Endothelial cell of umbilical vein (primary cell): ENCODE data around the gene UBE3A. TPM values are rescaled to one million over a fixed set of nuclear protein-coding genes. Genes with fewer than 3 reads are reported as not detected.

ENCODE experiments used
- BruUV-seq: library from RNA; stranded (reverse); fragments of 400-500 nt; replicated peaks from 2 replicates; lab custom pipeline; 2021; lab: Mats Ljungman, UMichigan
- CTCF ChIA-PET: fragments of 300-600, 350-600 bp; sonication (Branson Sonifier 250); formaldehyde crosslinking; loops from one replicate; lab custom pipeline; 2021; ENCODE audit warnings: antibody characterized with exemption, inconsistent platforms; lab: Charles Lee
- POLR2A ChIA-PET: fragments of 300-600, 350-600 bp; sonication (Branson Sonifier 250); formaldehyde crosslinking; loops from one replicate; lab custom pipeline; 2021; ENCODE audit warnings: antibody characterized with exemption, inconsistent platforms; lab: Charles Lee
- DNase-seq: peaks from one replicate; pipeline ENCODE4 v3.0.0-alpha.2; 2011; ENCODE audit warnings: low read depth, low spot score
- FAIRE-seq: peaks from 2 replicates; lab custom pipeline; 2011; peaks lifted over from hg19 to GRCh38; lab: Jason Lieb, UNC
- H2AFZ ChIP-seq: 2 replicates; pipeline ENCODE4 v1.6.0; 2012; ENCODE audit warnings: low read depth, low read length, control low read depth, inconsistent platforms
- H3K27ac ChIP-seq: 2 replicates; pipeline ENCODE4 v1.5.1; 2011; ENCODE audit warnings: low read depth, mild to moderate bottlenecking, control low read depth, low read length, moderate library complexity; ENCODE audit not compliant: insufficient read depth
- H3K27me3 ChIP-seq, 2 experiments: 2 replicates each; pipeline versions ENCODE4 v1.6.0 to v1.6.1; 2011; ENCODE audit warnings: low read length in 2 of 2, mixed read lengths in 1 of 2; ENCODE audit not compliant: control insufficient read depth in 2 of 2, insufficient read depth in 2 of 2
- H3K36me3 ChIP-seq, 2 experiments: 2 replicates in 1 of 2; 3 replicates in 1 of 2; pipeline ENCODE4 v1.5.1; 2011; ENCODE audit warnings: low read length in 2 of 2, mild to moderate bottlenecking in 1 of 2, moderate library complexity in 1 of 2; ENCODE audit not compliant: control insufficient read depth in 2 of 2, insufficient read depth in 2 of 2; ENCODE audit errors: extremely low read depth in 1 of 2
- H3K4me1 ChIP-seq: 3 replicates; pipeline ENCODE4 v1.5.1; 2011; ENCODE audit warnings: mild to moderate bottlenecking, low read length; ENCODE audit not compliant: control insufficient read depth, insufficient read depth; ENCODE audit errors: extremely low read depth
- H3K4me2 ChIP-seq: 2 replicates; pipeline ENCODE4 v1.6.1; 2011; ENCODE audit warnings: low read length, control low read depth, mixed read lengths; ENCODE audit not compliant: insufficient read depth
- H3K4me3 ChIP-seq, 3 experiments: fragments of 200-600 bp in 1 of 3; sonication (generic), shearing (Covaris generic) in 1 of 3; replicated peaks in 1 of 3; 2 replicates each; pipeline ENCODE4 v1.5.1; 2011 to 2016; ENCODE audit warnings: control low read depth in 3 of 3, low read length in 3 of 3, mild to moderate bottlenecking in 2 of 3, inconsistent platforms in 1 of 3, low read depth in 1 of 3, moderate library complexity in 1 of 3; ENCODE audit not compliant: insufficient read depth in 1 of 3
- H3K79me2 ChIP-seq: 2 replicates; pipeline ENCODE4 v1.6.0; 2012; ENCODE audit warnings: low read length, inconsistent platforms; ENCODE audit not compliant: control insufficient read depth, insufficient read depth
- H3K9ac ChIP-seq: replicated peaks from 2 replicates; pipeline ENCODE3; 2011; ENCODE audit warnings: low read length, control low read depth; ENCODE audit not compliant: insufficient read depth; ENCODE audit errors: extremely low read depth
- H3K9me1 ChIP-seq: replicated peaks from 3 replicates; pipeline ENCODE4 v1.6.0; 2011; ENCODE audit warnings: mild to moderate bottlenecking, low read length; ENCODE audit not compliant: control insufficient read depth, insufficient read depth; ENCODE audit errors: extremely low read depth
- H3K9me3 ChIP-seq: replicated peaks from 2 replicates; pipeline ENCODE4 v1.5.1; 2012; ENCODE audit warnings: low read length, inconsistent platforms; ENCODE audit not compliant: control insufficient read depth, insufficient read depth
- H4K20me1 ChIP-seq: replicated peaks from 2 replicates; pipeline ENCODE3; 2011; ENCODE audit warnings: mild to moderate bottlenecking, low read length; ENCODE audit not compliant: control insufficient read depth, insufficient read depth; ENCODE audit errors: extremely low read depth
- EZH2 ChIP-seq: IDR thresholded peaks from 2 replicates; pipeline ENCODE4 v1.6.1; 2012; ENCODE audit warnings: borderline replicate concordance, low read depth, mild to moderate bottlenecking, moderate library complexity, low read length, inconsistent platforms; ENCODE audit not compliant: severe bottlenecking
- FOS ChIP-seq: IDR thresholded peaks from 2 replicates; pipeline ENCODE4 v1.6.1; 2011; ENCODE audit warnings: mild to moderate bottlenecking, low read length, moderate library complexity, borderline replicate concordance; ENCODE audit not compliant: insufficient read depth
- GATA2 ChIP-seq: IDR thresholded peaks from 2 replicates; pipeline ENCODE4 v1.7.0; 2011; ENCODE audit warnings: low read depth, mild to moderate bottlenecking, moderate library complexity, mixed read lengths, low read length; ENCODE audit not compliant: insufficient read length, insufficient read depth
- JUN ChIP-seq: IDR thresholded peaks from 2 replicates; pipeline ENCODE4 v1.6.1; 2011; ENCODE audit warnings: borderline replicate concordance, low read depth; ENCODE audit not compliant: insufficient read length, insufficient read depth
- MAX ChIP-seq: IDR thresholded peaks from 2 replicates; pipeline ENCODE4 v1.6.1; 2011; ENCODE audit not compliant: insufficient read depth, insufficient read length
- MYC ChIP-seq: IDR thresholded peaks from one replicate; pipeline ENCODE4 v1.6.1; 2011; ENCODE audit warnings: mild to moderate bottlenecking, low read depth, low read length
- POLR2A ChIP-seq: IDR thresholded peaks from 2 replicates; pipeline ENCODE4 v1.6.1; 2012; ENCODE audit warnings: low read depth, mild to moderate bottlenecking, control low read depth, low read length
- POLR2AphosphoS5 ChIP-seq: IDR thresholded peaks from 2 replicates; pipeline ENCODE4 v1.6.1; 2012; ENCODE audit warnings: low read depth, mild to moderate bottlenecking, control low read depth, low read length, moderate library complexity; ENCODE audit not compliant: insufficient read depth
- dilution Hi-C: fragments of 300-500 bp; cut with MboI; formaldehyde crosslinking; loops from one replicate; pipeline ENCODE4 v1.15.0; 2019; ENCODE audit warnings: low sequenced_read_pairs; ENCODE audit not compliant: extremely low pct_ligation_motif_present
- intact Hi-C: fragments of 100-400 bp; cut with micrococcal nuclease; formaldehyde crosslinking; loops from one replicate; pipeline ENCODE4 v1.10.0; 2022
- polyA plus RNA-seq, 4 experiments: library from polyadenylated mRNA; depleted of rRNA in 3 of 4; stranded (reverse) in 3 of 4; unstranded in 1 of 4; fragments of >200 nt; gene quantifications; 2 replicates each; pipeline versions ENCODE4 v1.2.1 to v1.2.3, GENCODE V29; 2011 to 2012; ENCODE audit warnings: missing spikeins in 1 of 4
- total RNA-seq: library from RNA; stranded (reverse); gene quantifications from 2 replicates; pipeline ENCODE4 v1.2.3, GENCODE V29; 2021
- TF ChIP-seq, protein P1 (sequence below), 2 donors: IDR thresholded peaks; 1 replicate in 1 of 2; 2 replicates in 1 of 2; pipeline ENCODE4 v1.5.1; 2011; ENCODE audit warnings: low read length in 2 of 2, mild to moderate bottlenecking in 2 of 2, moderate library complexity in 2 of 2, control low read depth in 1 of 2, inconsistent platforms in 1 of 2, low read depth in 1 of 2; ENCODE audit not compliant: insufficient read depth in 1 of 2; ENCODE audit errors: extremely low read depth in 1 of 2

UBE3A gene
- total and polyA plus RNA-seq, 2 donors (not counting 3 experiments of a cell fraction or from before 2014, with no cell fraction given), result 8.5 to 69.3 TPM

DNA sequence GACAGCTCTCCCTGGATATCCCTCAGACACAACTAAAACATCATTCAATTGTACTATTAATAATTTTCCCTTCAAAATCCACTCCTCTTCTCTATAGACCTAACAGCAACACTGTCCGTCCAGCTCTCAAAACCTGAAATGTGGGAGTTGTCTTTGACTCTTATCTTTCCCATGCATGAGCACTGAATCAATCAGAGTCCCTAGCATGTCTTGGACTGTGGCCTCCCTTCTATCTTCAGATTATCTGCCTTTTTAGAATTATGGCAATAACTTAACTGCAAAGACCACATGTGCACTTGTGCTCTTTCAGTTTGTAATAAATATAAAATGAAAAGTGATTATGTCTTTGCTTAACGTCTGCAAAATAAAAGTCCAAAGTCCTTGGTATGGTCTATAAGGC, 107.0 kb downstream of the UBE3A start:
- intact Hi-C loops, result no loop called here
- H3K9me1 ChIP-seq, result no peaks in the 10 kb centered on the region
- no peaks in the 10 kb centered on the region for H3K4me1 ChIP-seq
- DNase-seq, result no peak
- H3K9ac ChIP-seq, result no peak overlapping the region
- BruUV-seq, result no TSS peak
- H4K20me1 ChIP-seq, result no peaks in the 10 kb centered on the region
- TF ChIP-seq MAX, result no peak
- TF ChIP-seq POLR2AphosphoS5, result no peak
- TF ChIP-seq, protein P1, sequence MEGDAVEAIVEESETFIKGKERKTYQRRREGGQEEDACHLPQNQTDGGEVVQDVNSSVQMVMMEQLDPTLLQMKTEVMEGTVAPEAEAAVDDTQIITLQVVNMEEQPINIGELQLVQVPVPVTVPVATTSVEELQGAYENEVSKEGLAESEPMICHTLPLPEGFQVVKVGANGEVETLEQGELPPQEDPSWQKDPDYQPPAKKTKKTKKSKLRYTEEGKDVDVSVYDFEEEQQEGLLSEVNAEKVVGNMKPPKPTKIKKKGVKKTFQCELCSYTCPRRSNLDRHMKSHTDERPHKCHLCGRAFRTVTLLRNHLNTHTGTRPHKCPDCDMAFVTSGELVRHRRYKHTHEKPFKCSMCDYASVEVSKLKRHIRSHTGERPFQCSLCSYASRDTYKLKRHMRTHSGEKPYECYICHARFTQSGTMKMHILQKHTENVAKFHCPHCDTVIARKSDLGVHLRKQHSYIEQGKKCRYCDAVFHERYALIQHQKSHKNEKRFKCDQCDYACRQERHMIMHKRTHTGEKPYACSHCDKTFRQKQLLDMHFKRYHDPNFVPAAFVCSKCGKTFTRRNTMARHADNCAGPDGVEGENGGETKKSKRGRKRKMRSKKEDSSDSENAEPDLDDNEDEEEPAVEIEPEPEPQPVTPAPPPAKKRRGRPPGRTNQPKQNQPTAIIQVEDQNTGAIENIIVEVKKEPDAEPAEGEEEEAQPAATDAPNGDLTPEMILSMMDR (IDR thresholded peaks at IDR 0.05; ENCODE audit: extremely low read depth in 1 of 2, insufficient read depth in 1 of 2, low read depth in 1 of 2, low read length in 2 of 2), result no peak
- FAIRE-seq, result no peak
- no peaks in the 10 kb centered on the region for H3K36me3 ChIP-seq
- H3K9me3 ChIP-seq, result no peaks in the 10 kb centered on the region
- no peak overlapping the region for H3K4me3 ChIP-seq
- H3K79me2 ChIP-seq, result no peaks in the 10 kb centered on the region
- POLR2A ChIA-PET, result no interaction called here
- dilution Hi-C loops, result no loop called here
- no peaks in the 10 kb centered on the region for H3K27me3 ChIP-seq
- CTCF ChIA-PET, result interaction anchor here (0.8 kb wide), 1 partner anchor 10 kb away, joined by 4 read pairs; no protein-coding TSS in a partner anchor
- no peak overlapping the region for H3K4me2 ChIP-seq
- no peak overlapping the region for H2AFZ ChIP-seq
- H3K27ac ChIP-seq, result no peak overlapping the region

DNA sequence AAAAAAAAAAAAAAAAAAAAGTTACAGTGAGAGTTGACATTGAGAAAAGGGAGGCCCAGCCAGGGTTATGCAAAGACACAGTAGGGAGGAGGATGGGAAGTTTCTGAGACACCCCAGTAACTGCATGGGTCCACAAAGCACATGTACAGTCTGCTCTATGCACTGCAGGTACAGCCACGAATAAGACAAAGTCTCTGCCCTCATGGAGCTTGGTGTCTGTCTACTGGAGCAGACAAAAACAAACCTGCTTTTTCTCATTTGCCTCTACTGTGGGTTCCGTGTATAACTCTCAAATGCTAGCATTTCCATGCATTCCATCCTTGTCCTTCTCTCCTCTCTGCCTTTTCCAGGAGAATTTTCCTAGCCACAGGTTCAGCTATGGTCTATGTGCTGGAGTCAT, 107.4 kb downstream of the UBE3A start:
- Histone ChIP-seq H3K27ac (no peak overlapping the region), H3K9me1 (no peaks in the 10 kb centered on the region), H4K20me1 (no peaks in the 10 kb centered on the region), H3K4me3 (no peak overlapping the region), H3K4me1 (no peaks in the 10 kb centered on the region), H3K79me2 (no peaks in the 10 kb centered on the region), H3K9me3 (no peaks in the 10 kb centered on the region), H2AFZ (no peak overlapping the region), H3K4me2 (no peak overlapping the region), H3K36me3 (no peaks in the 10 kb centered on the region), H3K27me3 (no peaks in the 10 kb centered on the region), H3K9ac (no peak overlapping the region)
- dilution Hi-C loops, result no loop called here
- no TSS peak for BruUV-seq
- ChIA-PET POLR2A (no interaction called here), CTCF (interaction anchor here (0.6 to 0.8 kb wide), 2 partner anchors 10 to 457 kb away, joined by 4 read pairs; no protein-coding TSS in a partner anchor)
- no peak for TF ChIP-seq MAX
- TF ChIP-seq EZH2, result no peak
- no peak for TF ChIP-seq POLR2A
- TF ChIP-seq GATA2, result no peak
- no peak for TF ChIP-seq JUN
- TF ChIP-seq POLR2AphosphoS5, result no peak
- TF ChIP-seq FOS, result no peak
- TF ChIP-seq, protein P1 (IDR thresholded peaks at IDR 0.05; ENCODE audit: extremely low read depth in 1 of 2, insufficient read depth in 1 of 2, low read depth in 1 of 2, low read length in 2 of 2), result no peak
- no peak for TF ChIP-seq MYC
- no peak for FAIRE-seq
- no peak for DNase-seq
- intact Hi-C loops, result no loop called here
